HG03196 (cell line): ENCODE results near the gene CTSO.
"Not testable (repeated sequence)": the region's sequence is repeated elsewhere in the genome, so short reads cannot be mapped to it uniquely, and the experiment has no call there.

Experiments
- ATAC-seq: cut with Tn5 transposase; IDR thresholded peaks from one replicate; pipeline ENCODE4 v1.9.1; 2021; ENCODE audit not compliant: unreplicated experiment

CTSO gene

GRCh38 chr4:155908187-155909139 is 45.2 kb downstream of the CTSO start:
- no peak for ATAC-seq

GRCh38 chr4:155907556-155907955 is 46.1 kb downstream of the CTSO start:
- no peak for ATAC-seq

- ATAC-seq, result no peak
Observed at GRCh38 chr4:155906554-155907247, 47.0 kb downstream of the CTSO start.

DNA sequence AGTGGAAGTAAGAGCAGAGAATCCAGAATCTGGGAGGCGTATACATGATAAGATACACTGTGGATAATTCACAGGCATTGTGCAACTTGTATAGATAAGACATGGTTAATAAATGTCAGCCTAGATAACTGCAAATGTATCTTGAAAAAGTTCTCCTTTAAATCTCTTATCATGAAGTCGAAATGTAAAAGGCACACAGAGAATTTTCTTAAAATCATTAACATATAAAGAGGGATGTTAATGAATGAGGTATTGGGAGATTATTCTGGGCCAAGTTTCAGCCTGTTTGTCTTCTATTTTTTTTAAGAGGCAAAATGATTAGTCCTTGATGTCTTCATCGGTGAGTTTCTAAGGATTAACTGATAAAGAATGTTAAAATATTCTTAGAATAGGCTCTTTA is 49.3 kb downstream of the CTSO start:
- ATAC-seq, result no peak

DNA sequence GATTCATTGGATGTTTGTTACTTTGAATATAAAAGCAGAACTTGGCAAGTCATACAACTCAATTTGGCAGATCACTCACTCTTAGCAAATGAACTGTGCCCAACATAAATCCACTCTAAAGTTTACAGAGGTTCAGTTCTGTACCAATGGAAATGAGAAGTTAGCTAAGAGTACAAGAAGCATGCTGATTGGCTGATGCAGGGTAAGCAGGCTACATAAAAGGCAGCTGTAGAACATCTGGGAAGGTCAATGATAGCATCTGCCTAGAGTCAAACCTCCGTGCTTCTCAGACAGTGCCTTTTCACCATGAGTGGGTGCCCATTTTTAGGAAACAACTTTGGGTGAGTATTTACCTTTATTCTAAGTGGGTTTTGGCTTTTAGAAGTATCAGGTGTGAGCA is 50.2 kb downstream of the CTSO start, which contains the start of gene TDO2:
TDO2 (plus strand) TSS at position 244 of the 400 bp plus-strand sequence; CDS start at position 307, 63 bp downstream.
- ATAC-seq, result no peak

- no peak for ATAC-seq
Observed at GRCh38 chr4:155901013-155901412, 52.7 kb downstream of the CTSO start.

DNA sequence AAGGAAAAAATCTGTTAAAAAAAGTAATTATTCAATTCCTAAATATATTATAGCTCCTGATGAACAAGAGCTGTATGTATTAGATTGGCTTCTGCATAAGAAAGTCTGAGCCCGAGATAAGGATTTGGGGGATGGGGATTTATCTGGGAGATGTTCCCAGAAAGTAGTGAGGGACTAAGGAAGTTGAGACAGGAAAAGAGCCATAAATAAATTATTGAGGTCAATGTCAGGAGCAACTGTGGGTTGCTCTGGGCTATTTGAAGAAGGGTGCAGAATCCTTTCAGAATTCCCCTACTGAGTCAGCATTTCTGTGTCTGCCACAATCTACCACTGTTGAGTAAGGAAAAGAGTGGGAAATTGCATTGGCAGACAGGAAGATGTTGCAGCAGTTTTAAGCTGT is 53.3 kb downstream of the CTSO start:
- ATAC-seq, result no peak

GRCh38 chr4:155899891-155900290 is 53.8 kb downstream of the CTSO start:
- ATAC-seq, result no peak

DNA sequence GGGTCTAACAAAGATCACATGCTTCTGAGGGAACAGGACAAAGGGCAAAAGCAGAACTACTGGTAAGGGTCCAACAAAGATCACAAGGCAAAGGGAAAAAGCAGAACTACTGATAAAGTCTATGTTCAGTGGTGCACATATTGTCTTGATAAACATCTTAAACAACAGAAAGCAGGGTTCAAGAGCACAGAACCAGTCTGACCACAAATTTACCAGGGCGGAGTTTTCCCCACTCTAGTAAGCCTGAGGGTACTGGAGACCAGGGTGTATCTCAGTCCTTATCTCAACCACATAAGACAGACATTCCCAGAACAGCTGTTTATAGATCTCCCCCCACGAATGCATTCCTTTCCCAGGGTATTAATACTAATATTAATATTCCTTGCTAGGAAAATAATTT is 55.3 kb downstream of the CTSO start:
- not testable (repeated sequence) for ATAC-seq

DNA sequence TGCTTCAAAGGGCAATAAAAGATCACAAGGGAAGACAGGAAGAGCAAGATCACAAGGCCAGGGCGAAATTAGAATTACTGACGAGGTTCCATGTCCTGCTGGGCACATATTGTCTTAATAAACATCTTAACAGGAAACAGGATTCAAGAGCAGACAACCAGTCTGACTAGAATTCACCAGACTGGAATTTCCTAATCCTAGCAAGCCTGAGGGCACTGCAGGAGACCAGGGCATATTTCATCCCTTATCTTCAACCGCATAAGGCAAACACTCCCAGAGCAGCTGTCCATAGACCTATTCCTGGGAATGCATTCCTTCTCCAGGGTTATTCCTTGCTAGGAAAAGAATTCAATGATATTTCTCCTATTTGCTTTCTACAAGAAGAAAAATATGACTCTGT is 62.6 kb downstream of the CTSO start:
- ATAC-seq, result no peak

DNA sequence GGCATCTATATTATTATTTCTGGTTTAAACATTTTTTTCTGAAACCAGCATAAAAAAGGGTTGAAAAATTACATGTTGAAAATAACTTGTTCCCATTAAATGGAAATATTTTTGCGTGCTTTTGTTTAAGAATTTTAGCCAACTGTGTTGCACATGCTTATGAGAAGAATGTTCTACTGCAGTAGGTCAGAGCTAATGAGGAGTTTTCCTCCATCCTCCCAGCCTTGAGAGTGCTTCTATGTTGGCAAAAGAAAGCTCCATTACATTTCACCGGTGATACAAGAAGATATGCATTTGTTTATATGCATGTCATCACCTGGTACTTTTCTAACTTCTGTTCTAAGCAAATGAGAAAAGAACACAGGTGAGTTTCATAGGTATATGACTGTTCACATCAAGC is 63.7 kb downstream of the CTSO start:
- no peak for ATAC-seq

- peak; percentile 97 for ATAC-seq
Observed at GRCh38 chr4:155889031-155889793, 64.5 kb downstream of the CTSO start.

- no peak for ATAC-seq
Observed at GRCh38 chr4:155887847-155888570, 65.7 kb downstream of the CTSO start.

DNA sequence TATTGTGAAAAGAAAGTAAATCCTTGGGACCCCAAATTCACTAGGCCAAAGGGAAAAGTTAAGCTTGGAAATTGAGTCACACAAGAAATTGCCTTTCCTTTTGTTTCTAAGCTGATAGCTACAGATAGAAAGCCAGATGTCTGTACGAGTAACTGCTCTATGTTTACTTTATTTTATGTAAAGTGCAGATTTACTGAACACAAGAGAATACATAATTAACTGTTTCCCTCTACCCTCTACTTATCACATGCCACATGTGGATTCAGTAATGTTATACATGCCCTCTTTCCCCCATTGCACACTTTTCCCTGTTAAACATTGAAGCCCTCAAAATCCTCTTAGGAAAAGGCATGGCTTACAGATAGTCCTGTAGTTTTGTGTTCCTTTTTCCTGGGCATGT is 66.6 kb downstream of the CTSO start:
- ATAC-seq, result no peak

DNA sequence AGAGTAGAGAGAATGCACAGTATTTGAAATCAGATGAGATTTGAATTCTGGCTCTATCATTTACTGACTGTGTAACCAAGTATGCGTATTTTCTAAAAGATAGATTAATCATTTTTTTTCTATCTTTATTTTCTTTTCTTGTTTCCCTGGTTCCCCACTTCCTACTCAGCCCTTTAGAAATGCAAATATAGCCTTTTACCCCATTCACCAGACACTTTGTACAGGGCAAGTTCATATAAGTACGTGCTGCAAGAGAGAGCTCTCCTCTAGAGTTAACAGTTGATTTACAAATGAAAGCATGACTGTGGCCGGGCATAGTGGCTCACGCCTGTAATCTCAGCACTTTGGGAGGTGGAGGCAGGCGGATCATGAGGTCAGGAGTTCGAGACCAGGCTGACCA is 68.0 kb downstream of the CTSO start:
- no peak for ATAC-seq

- ATAC-seq, result no peak
Observed at GRCh38 chr4:155883895-155884294, 69.8 kb downstream of the CTSO start.

GRCh38 chr4:155881555-155881954 is 72.1 kb downstream of the CTSO start:
- no peak for ATAC-seq

DNA sequence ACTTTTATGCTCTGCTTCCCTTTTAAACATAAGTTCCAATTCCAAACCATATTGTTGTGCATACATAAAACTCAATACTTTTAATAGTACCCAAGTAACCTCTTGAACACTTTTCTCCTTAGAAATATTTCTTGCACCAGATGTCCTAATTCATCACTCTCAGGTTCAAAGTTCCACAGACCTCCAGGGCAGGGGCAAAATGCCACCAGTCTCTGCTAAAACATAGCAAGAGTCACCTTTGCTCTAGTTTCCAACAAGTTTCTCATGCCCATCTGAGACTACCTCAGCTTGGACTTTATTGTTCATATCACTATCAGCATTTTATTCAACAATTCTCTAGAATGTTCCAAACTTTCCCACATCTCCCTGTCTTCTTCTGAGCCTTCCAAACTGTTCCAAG is 73.9 kb downstream of the CTSO start:
- no peak for ATAC-seq

DNA sequence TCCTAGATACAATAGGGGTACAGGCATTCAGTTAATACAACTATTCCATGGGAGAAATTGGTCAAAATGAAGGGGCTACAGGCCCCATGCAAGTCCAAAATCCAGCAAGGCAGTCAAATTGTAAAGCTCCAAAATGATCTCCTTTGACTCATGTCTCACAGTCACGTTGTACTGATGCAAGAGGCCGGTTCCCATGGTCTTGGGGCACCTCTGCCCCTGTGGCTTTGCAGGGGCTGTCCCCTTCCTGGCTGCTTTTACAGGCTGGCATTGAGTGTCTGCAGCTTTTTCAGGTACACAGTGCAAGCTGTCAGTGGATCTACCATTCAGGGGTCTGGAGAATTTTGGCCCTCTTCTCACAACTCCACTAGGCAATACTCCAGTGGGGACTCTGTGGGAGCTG is 75.1 kb downstream of the CTSO start:
- ATAC-seq, result no peak

- ATAC-seq, result no peak
Observed at GRCh38 chr4:155877971-155878370, 75.7 kb downstream of the CTSO start.

GRCh38 chr4:155875878-155876277 is 77.8 kb downstream of the CTSO start:
- ATAC-seq, result no peak
